H1 (cell line): Measurements from ENCODE around the gene JOSD2. TPM values are rescaled to one million over a fixed set of nuclear protein-coding genes. Genes with fewer than 3 reads are reported as not detected.

Experiments
- CTCF ChIA-PET: fragments of 300-600 bp; sonication (Branson Sonifier 250); formaldehyde crosslinking; loops from one replicate; lab custom pipeline; 2021; ENCODE audit not compliant: partially characterized antibody; lab: Charles Lee
- POLR2A ChIA-PET: fragments of 300-600 bp; sonication (Branson Sonifier 250); formaldehyde crosslinking; loops from one replicate; lab custom pipeline; 2021; ENCODE audit warnings: inconsistent platforms; ENCODE audit not compliant: partially characterized antibody; lab: Charles Lee
- DNase-seq, 2 experiments: peaks; one replicate each; pipeline versions ENCODE4 v3.0.0 to v3.0.0-alpha.2; 2010 to 2022; ENCODE audit warnings: low spot score in 2 of 2, low read depth in 1 of 2, mixed read lengths in 1 of 2
- FAIRE-seq: peaks from 2 replicates; lab custom pipeline; 2011; peaks lifted over from hg19 to GRCh38; lab: Jason Lieb, UNC
- H2AFZ ChIP-seq: 2 replicates; pipeline ENCODE4 v1.8.1; 2012; ENCODE audit warnings: low read length, inconsistent platforms
- H2AK5ac ChIP-seq: 2 replicates; pipeline ENCODE4 v1.6.1; 2013; ENCODE audit warnings: low read depth, low read length
- H2BK120ac ChIP-seq: replicated peaks from 2 replicates; pipeline ENCODE3; 2013; ENCODE audit warnings: low read depth, low read length, inconsistent platforms
- H2BK12ac ChIP-seq: 2 replicates; pipeline ENCODE4 v1.6.1; 2013; ENCODE audit warnings: low read depth, low read length
- H2BK15ac ChIP-seq: 2 replicates; pipeline ENCODE4 v1.6.1; 2013; ENCODE audit warnings: low read length
- H2BK20ac ChIP-seq: 2 replicates; pipeline ENCODE4 v1.6.1; 2013; ENCODE audit warnings: low read length
- H2BK5ac ChIP-seq: 2 replicates; pipeline ENCODE4 v1.6.1; 2013; ENCODE audit warnings: low read depth, low read length
- H3K14ac ChIP-seq: 2 replicates; pipeline ENCODE4 v1.6.1; 2013; ENCODE audit warnings: inconsistent platforms; ENCODE audit not compliant: insufficient read length
- H3K18ac ChIP-seq: 2 replicates; pipeline ENCODE4 v1.6.1; 2013; ENCODE audit warnings: low read length; ENCODE audit errors: extremely low read depth
- H3K23ac ChIP-seq: 2 replicates; pipeline ENCODE4 v1.6.1; 2013; ENCODE audit warnings: inconsistent platforms; ENCODE audit not compliant: insufficient read length
- H3K23me2 ChIP-seq: 2 replicates; pipeline ENCODE4 v1.6.1; 2013; ENCODE audit warnings: low read depth, low read length
- H3K27ac ChIP-seq: 2 replicates; pipeline ENCODE4 v1.6.1; 2011; ENCODE audit warnings: low read depth, low read length, inconsistent platforms
- H3K27me3 ChIP-seq, 4 experiments: replicated peaks in 1 of 4; 1 replicate in 1 of 4; 2 replicates in 3 of 4; pipeline versions ENCODE4 v1.6.1 to v1.8.1; 2011 to 2013; ENCODE audit warnings: low read length in 3 of 4, mild to moderate bottlenecking in 3 of 4, inconsistent platforms in 2 of 4, mixed read lengths in 2 of 4, moderate library complexity in 1 of 4; ENCODE audit not compliant: control insufficient read depth in 3 of 4, insufficient read depth in 3 of 4; ENCODE audit errors: extremely low read depth in 1 of 4
- H3K36me3 ChIP-seq, 4 experiments: 2 replicates each; pipeline versions ENCODE4 v1.6.1 to v1.8.1; 2011 to 2013; ENCODE audit warnings: mild to moderate bottlenecking in 4 of 4, low read length in 3 of 4, moderate library complexity in 2 of 4, control low read depth in 1 of 4, inconsistent platforms in 1 of 4; ENCODE audit not compliant: insufficient read depth in 4 of 4, control insufficient read depth in 2 of 4
- H3K4ac ChIP-seq: replicated peaks from 2 replicates; pipeline ENCODE3; 2013; ENCODE audit warnings: low read length, low read depth, mixed read lengths, inconsistent platforms; ENCODE audit not compliant: insufficient read length
- H3K4me1 ChIP-seq, 4 experiments: replicated peaks in 1 of 4; 1 replicate in 1 of 4; 2 replicates in 3 of 4; pipeline versions ENCODE4 v1.6.1 to v1.8.1; 2011 to 2013; ENCODE audit warnings: low read length in 3 of 4, inconsistent platforms in 2 of 4, mixed read lengths in 1 of 4; ENCODE audit not compliant: insufficient read depth in 4 of 4, control insufficient read depth in 3 of 4
- H3K4me2 ChIP-seq, 2 experiments: 2 replicates each; pipeline versions ENCODE4 v1.6.1 to v1.8.1; 2011 to 2013; ENCODE audit warnings: low read depth in 2 of 2, low read length in 2 of 2, control low read depth in 1 of 2, inconsistent platforms in 1 of 2, mild to moderate bottlenecking in 1 of 2; ENCODE audit not compliant: insufficient read depth in 1 of 2
- H3K4me3 ChIP-seq, 4 experiments: fragments of 200-600, 300-600 bp in 1 of 4; sonication (generic), shearing (Covaris generic), sonication (Bioruptor Twin) in 1 of 4; 2 replicates each; pipeline versions ENCODE4 v1.5.1 to v1.8.1; 2011 to 2016; ENCODE audit warnings: low read length in 4 of 4, low read depth in 3 of 4, control low read depth in 2 of 4, inconsistent platforms in 2 of 4, mild to moderate bottlenecking in 2 of 4, mixed read lengths in 1 of 4, moderate library complexity in 1 of 4; ENCODE audit not compliant: insufficient read depth in 2 of 4; ENCODE audit errors: extremely low read depth in 1 of 4
- H3K56ac ChIP-seq: replicated peaks from 2 replicates; pipeline ENCODE3; 2013; ENCODE audit warnings: low read depth, mild to moderate bottlenecking, mixed read lengths, low read length, inconsistent platforms; ENCODE audit not compliant: insufficient read length
- H3K79me1 ChIP-seq: 2 replicates; pipeline ENCODE4 v1.6.1; 2013; ENCODE audit warnings: low read depth, low read length, control low read depth
- H3K79me2 ChIP-seq, 2 experiments: 2 replicates each; pipeline versions ENCODE4 v1.6.1 to v1.8.1; 2012 to 2013; ENCODE audit warnings: low read length in 2 of 2, mild to moderate bottlenecking in 2 of 2, inconsistent platforms in 1 of 2; ENCODE audit not compliant: insufficient read depth in 2 of 2, control insufficient read depth in 1 of 2
- H3K9ac ChIP-seq, 4 experiments: replicated peaks in 1 of 4; 1 replicate in 1 of 4; 2 replicates in 3 of 4; pipeline versions ENCODE4 v1.6.1 to v1.8.1; 2011 to 2013; ENCODE audit warnings: low read depth in 3 of 4, low read length in 3 of 4, control low read depth in 2 of 4, mild to moderate bottlenecking in 2 of 4, moderate library complexity in 2 of 4, inconsistent platforms in 1 of 4; ENCODE audit errors: extremely low read depth in 1 of 4
- H3K9me3 ChIP-seq, 2 experiments: 2 replicates each; pipeline versions ENCODE4 v1.6.1 to v1.8.1; 2012 to 2013; ENCODE audit warnings: mild to moderate bottlenecking in 2 of 2, moderate library complexity in 2 of 2, control low read depth in 1 of 2, inconsistent platforms in 1 of 2, low read depth in 1 of 2, low read length in 1 of 2, mixed read lengths in 1 of 2; ENCODE audit not compliant: insufficient read depth in 2 of 2
- H4K20me1 ChIP-seq, 2 experiments: replicated peaks in 1 of 2; 2 replicates each; pipeline versions ENCODE3 to v1.8.1; 2011 to 2013; ENCODE audit warnings: inconsistent platforms in 2 of 2, low read length in 2 of 2, mild to moderate bottlenecking in 1 of 2; ENCODE audit not compliant: insufficient read depth in 2 of 2, control insufficient read depth in 1 of 2
- H4K5ac ChIP-seq: 2 replicates; pipeline ENCODE4 v1.6.1; 2013; ENCODE audit warnings: low read length, low read depth, mixed read lengths, inconsistent platforms; ENCODE audit not compliant: insufficient read length
- H4K8ac ChIP-seq: 2 replicates; pipeline ENCODE4 v1.8.0; 2013; ENCODE audit warnings: mild to moderate bottlenecking, moderate library complexity, low read length, inconsistent platforms; ENCODE audit not compliant: insufficient read depth; ENCODE audit errors: extremely low read depth
- H4K91ac ChIP-seq: replicated peaks from 2 replicates; pipeline ENCODE3; 2013; ENCODE audit warnings: low read length, mixed read lengths, inconsistent platforms; ENCODE audit not compliant: insufficient read length
- EP300 ChIP-seq, 2 experiments: IDR thresholded peaks; 1 replicate in 1 of 2; 2 replicates in 1 of 2; pipeline ENCODE4 v1.6.1; 2011 to 2012; ENCODE audit warnings: low read depth in 2 of 2, low read length in 2 of 2, mild to moderate bottlenecking in 2 of 2, borderline replicate concordance in 1 of 2, inconsistent platforms in 1 of 2, moderate library complexity in 1 of 2
- MAX ChIP-seq: IDR thresholded peaks from 2 replicates; pipeline ENCODE4 v1.6.1; 2012; ENCODE audit warnings: inconsistent platforms
- POLR2AphosphoS5 ChIP-seq: IDR thresholded peaks from 2 replicates; pipeline ENCODE4 v1.6.1; 2011; ENCODE audit warnings: low read depth, low read length
- RNF2 ChIP-seq: fragments of 200-900, 300-1000 bp; sonication (generic); IDR thresholded peaks from 2 replicates; pipeline ENCODE4 v1.7.1; 2016; ENCODE audit warnings: borderline replicate concordance, low read depth, mild to moderate bottlenecking, antibody characterized with exemption, low read length; ENCODE audit not compliant: poor library complexity, severe bottlenecking; ENCODE audit errors: missing control alignments
- SIN3A ChIP-seq, 2 experiments: IDR thresholded peaks in 1 of 2; conservative IDR thresholded peaks in 1 of 2; 2 replicates each; pipeline ENCODE4 v1.6.1; 2011 to 2012; ENCODE audit warnings: low read length in 2 of 2, improper control_type of control experiment in 1 of 2, low read depth in 1 of 2, mild to moderate bottlenecking in 1 of 2
- WGBS, 2 experiments: shearing (Covaris generic) in 1 of 2; methylation state at CpG; one replicate each; pipeline versions ENCODE4 v1.1.6 to v1.1.7; 2013 to 2015; ENCODE audit warnings: low lambda C conversion rate in 2 of 2, mixed read lengths in 2 of 2, inconsistent platforms in 1 of 2, low coverage in 1 of 2, missing lambda C conversion rate in 1 of 2; ENCODE audit not compliant: insufficient replicate concordance in 2 of 2, insufficient coverage in 1 of 2, insufficient read length in 1 of 2; ENCODE audit errors: extremely low coverage in 1 of 2, missing lambda C conversion rate in 1 of 2; 5-methylcytosine and 5-hydroxymethylcytosine counted together
- polyA plus RNA-seq, 7 experiments: library from polyadenylated mRNA; depleted of rRNA in 3 of 7; stranded (reverse) in 5 of 7; unstranded in 2 of 7; fragments of >200 nt in 5 of 7; fragments of 200-250 nt in 2 of 7; gene quantifications; 1 replicate in 5 of 7; 2 replicates in 1 of 7; 4 replicates in 1 of 7; pipeline versions ENCODE4 v1.2.1 to v1.2.3, GENCODE V29; 2011 to 2013; ENCODE audit warnings: missing spikeins in 2 of 7, mixed read lengths in 2 of 7
- total RNA-seq: library from RNA; stranded (reverse); fragmentation: NEBNext Ultra II Directional; extraction: Animal tissue kit (Norgen Biotek cat#: 25700); gene quantifications from 2 replicates; pipeline ENCODE4 v1.2.1, GENCODE V29; 2021
- TF ChIP-seq, protein P1 (sequence below), 3 experiments: IDR thresholded peaks; 1 replicate in 2 of 3; 2 replicates in 1 of 3; pipeline versions ENCODE4 v1.5.1 to v1.6.1; 2011; ENCODE audit warnings: low read length in 3 of 3, mild to moderate bottlenecking in 3 of 3, inconsistent platforms in 2 of 3, low read depth in 1 of 3, moderate library complexity in 1 of 3; ENCODE audit not compliant: insufficient read depth in 1 of 3; ENCODE audit errors: control extremely low read depth in 1 of 3

JOSD2 gene
- total and polyA plus RNA-seq, 2 of the 8 experiments (the other 6 are each of a cell fraction or from before 2014, with no cell fraction given) = 1.9 to 6.6 TPM

GRCh38 chr19:50518091-50519005 is 7.4 kb upstream of the JOSD2 start:
- H3K56ac ChIP-seq = no peak overlapping the region
- peaks cover 0 to 3% (median under 1%) of the 10 kb centered on the region in 4 experiments; a peak in 2 of 7 replicates for H3K4me1 ChIP-seq
- no peak overlapping the region for H2BK20ac ChIP-seq
- H3K79me1 ChIP-seq = no peaks in the 10 kb centered on the region
- FAIRE-seq = no peak
- peak overlapping the region; percentile 53; the same call in 1 of the 2 replicates for H2AK5ac ChIP-seq
- no peak overlapping the region for H4K5ac ChIP-seq
- H3K27ac ChIP-seq = no peak overlapping the region
- peak in 1 of 2 experiments; percentile 89 for DNase-seq
- H3K79me2 ChIP-seq = no peaks in the 10 kb centered on the region
- peak overlapping the region; percentile 76; the same call in 1 of the 2 replicates for H2BK15ac ChIP-seq
- ChIA-PET CTCF (interaction anchor here (0.6 to 19.3 kb wide), 28 partner anchors 9 to 261 kb away, joined by 3 to 206 read pairs (median 4); partner anchors contain the start of gene SPIB), POLR2A (interaction anchor here (1.5 kb wide), 1 partner anchor 33 kb away, joined by 3 read pairs; no protein-coding TSS in a partner anchor)
- peaks cover 0 to 9% of the 10 kb centered on the region in 2 experiments for H4K20me1 ChIP-seq
- peak overlapping the region; percentile 79; the same call in 1 of the 2 replicates for H4K8ac ChIP-seq
- H3K36me3 ChIP-seq = peaks cover 0 to 19% (median 0%) of the 10 kb centered on the region in 4 experiments; a peak in 2 of 8 replicates
- H2AFZ ChIP-seq = no peak overlapping the region
- no peak overlapping the region for H3K14ac ChIP-seq
- no peak overlapping the region for H3K9ac ChIP-seq
- H3K23ac ChIP-seq = no peak overlapping the region
- H3K4ac ChIP-seq = no peak overlapping the region
- H3K4me3 ChIP-seq = no peak overlapping the region
- H3K27me3 ChIP-seq = peaks cover 0 to 10% (median 3%) of the 10 kb centered on the region in 4 experiments; a peak in 5 of 7 replicates
- H2BK12ac ChIP-seq = peak overlapping the region; percentile 68; the same call in 1 of the 2 replicates
- no peak overlapping the region for H2BK5ac ChIP-seq
- no peak overlapping the region for H3K4me2 ChIP-seq
- no peaks in the 10 kb centered on the region; a peak in 1 of 4 replicates for H3K9me3 ChIP-seq
- no peak overlapping the region for H4K91ac ChIP-seq
- 89% methylated on average over 60 of the region's 87 CpGs; no CpG with 5 or more reads in 1 of the 2 experiments for WGBS, 2 experiments
- H3K18ac ChIP-seq = no peak overlapping the region
- H2BK120ac ChIP-seq = no peak overlapping the region
- H3K23me2 ChIP-seq = no peaks in the 10 kb centered on the region
- TF ChIP-seq, protein P1, sequence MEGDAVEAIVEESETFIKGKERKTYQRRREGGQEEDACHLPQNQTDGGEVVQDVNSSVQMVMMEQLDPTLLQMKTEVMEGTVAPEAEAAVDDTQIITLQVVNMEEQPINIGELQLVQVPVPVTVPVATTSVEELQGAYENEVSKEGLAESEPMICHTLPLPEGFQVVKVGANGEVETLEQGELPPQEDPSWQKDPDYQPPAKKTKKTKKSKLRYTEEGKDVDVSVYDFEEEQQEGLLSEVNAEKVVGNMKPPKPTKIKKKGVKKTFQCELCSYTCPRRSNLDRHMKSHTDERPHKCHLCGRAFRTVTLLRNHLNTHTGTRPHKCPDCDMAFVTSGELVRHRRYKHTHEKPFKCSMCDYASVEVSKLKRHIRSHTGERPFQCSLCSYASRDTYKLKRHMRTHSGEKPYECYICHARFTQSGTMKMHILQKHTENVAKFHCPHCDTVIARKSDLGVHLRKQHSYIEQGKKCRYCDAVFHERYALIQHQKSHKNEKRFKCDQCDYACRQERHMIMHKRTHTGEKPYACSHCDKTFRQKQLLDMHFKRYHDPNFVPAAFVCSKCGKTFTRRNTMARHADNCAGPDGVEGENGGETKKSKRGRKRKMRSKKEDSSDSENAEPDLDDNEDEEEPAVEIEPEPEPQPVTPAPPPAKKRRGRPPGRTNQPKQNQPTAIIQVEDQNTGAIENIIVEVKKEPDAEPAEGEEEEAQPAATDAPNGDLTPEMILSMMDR (IDR thresholded peaks at IDR 0.05; ENCODE audit: control extremely low read depth in 1 of 3, insufficient read depth in 1 of 3, low read depth in 1 of 3, low read length in 3 of 3) = peak; percentile 69 to 87 (median 82)
- TF ChIP-seq SIN3A (conservative IDR thresholded peaks at IDR 0.05 in 1 of 2, IDR thresholded peaks at IDR 0.05 in 1 of 2; ENCODE audit: low read depth in 1 of 2, low read length in 2 of 2) (no peak), MAX (peak; percentile 35), POLR2AphosphoS5 (no peak), EP300 (IDR thresholded peaks at IDR 0.05; ENCODE audit: borderline replicate concordance in 1 of 2, low read depth in 2 of 2, low read length in 2 of 2) (no peak), RNF2 (no peak)
